GM12878 (cell line): ENCODE results near the gene SLC28A1. TPM values are rescaled to one million over a fixed set of nuclear protein-coding genes. Genes with fewer than 3 reads are reported as not detected.

ENCODE experiments used
- ATAC-seq: fragments of 200-7000 bp; cut with Tn5 transposase; 3 replicates; pipeline ENCODE4 v1.9.1; 2020; ENCODE audit warnings: mild to moderate bottlenecking, moderate library complexity
- BruUV-seq: library from RNA; stranded (reverse); fragments of 400-500 nt; replicated peaks from 2 replicates; lab custom pipeline; 2021; lab: Mats Ljungman, UMichigan
- CTCF ChIA-PET: fragments of 300-600 bp; sonication (Branson Sonifier 250); formaldehyde crosslinking; extraction: SDS; loops from one replicate; lab custom pipeline; 2021; ENCODE audit warnings: inconsistent platforms; lab: Yijun Ruan, JAX
- POLR2A ChIA-PET: fragments of 350-600 bp; formaldehyde crosslinking; extraction: SDS; loops from one replicate; lab custom pipeline; 2021; ENCODE audit warnings: inconsistent platforms; lab: Charles Lee
- RAD21 ChIA-PET: fragments of 300-600 bp; sonication (Branson Sonifier 250); formaldehyde crosslinking; loops from one replicate; lab custom pipeline; 2023; ENCODE audit warnings: antibody characterized with exemption; ENCODE audit not compliant: unreplicated experiment; lab: Charles Lee
- SMC1A ChIA-PET: fragments of 300-600 bp; sonication (Branson Sonifier 250); formaldehyde crosslinking; loops from one replicate; lab custom pipeline; 2023; ENCODE audit not compliant: unreplicated experiment, uncharacterized antibody; lab: Charles Lee
- DNase-seq: peaks from one replicate; pipeline ENCODE4 v3.0.0-alpha.2; 2011; ENCODE audit warnings: low read depth, low spot score
- FAIRE-seq: peaks from 3 replicates; lab custom pipeline; 2011; peaks lifted over from hg19 to GRCh38; lab: Jason Lieb, UNC
- H2AFZ ChIP-seq: 2 replicates; pipeline ENCODE4 v1.6.0; 2011; ENCODE audit warnings: low read depth, low read length, control low read depth; ENCODE audit not compliant: control insufficient read depth
- H3K27ac ChIP-seq: 2 replicates; pipeline ENCODE4 v1.5.1; 2011; ENCODE audit warnings: control low read depth; ENCODE audit not compliant: control insufficient read depth, insufficient read depth
- H3K27me3 ChIP-seq, 2 experiments: replicated peaks in 1 of 2; 2 replicates each; pipeline versions ENCODE4 v1.6.0 to v1.6.1; 2011; ENCODE audit warnings: low read length in 1 of 2; ENCODE audit not compliant: control insufficient read depth in 2 of 2, insufficient read depth in 2 of 2
- H3K36me3 ChIP-seq, 2 experiments: 2 replicates each; pipeline ENCODE4 v1.5.1; 2011; ENCODE audit warnings: low read length in 1 of 2; ENCODE audit not compliant: control insufficient read depth in 2 of 2, insufficient read depth in 2 of 2
- H3K4me1 ChIP-seq: 2 replicates; pipeline ENCODE4 v1.6.1; 2011; ENCODE audit warnings: mild to moderate bottlenecking, low read length, moderate library complexity, mixed read lengths; ENCODE audit not compliant: control insufficient read depth, insufficient read depth
- H3K4me2 ChIP-seq: 2 replicates; pipeline ENCODE4 v1.6.0; 2011; ENCODE audit warnings: control low read depth; ENCODE audit not compliant: control insufficient read depth, insufficient read depth
- H3K4me3 ChIP-seq: fragments of 200-600 bp; sonication (generic); 2 replicates; pipeline ENCODE4 v1.5.1; 2016
- H3K79me2 ChIP-seq: 2 replicates; pipeline ENCODE4 v1.6.0; 2011; ENCODE audit warnings: low read length; ENCODE audit not compliant: control insufficient read depth, insufficient read depth
- H3K9ac ChIP-seq: 2 replicates; pipeline ENCODE4 v1.8.0; 2011; ENCODE audit warnings: low read length, control low read depth, mixed read lengths; ENCODE audit not compliant: control insufficient read depth, insufficient read depth
- H3K9me3 ChIP-seq: replicated peaks from 3 replicates; pipeline ENCODE4 v1.5.1; 2011; ENCODE audit warnings: mild to moderate bottlenecking, low read length; ENCODE audit not compliant: control insufficient read depth, insufficient read depth
- H4K20me1 ChIP-seq: 2 replicates; pipeline ENCODE4 v1.6.0; 2011; ENCODE audit not compliant: control insufficient read depth, insufficient read depth
- ATF7 ChIP-seq: fragments of 450-650 bp; IDR thresholded peaks from 2 replicates; pipeline ENCODE4 v1.6.1; 2016; ENCODE audit warnings: low read depth, mild to moderate bottlenecking
- CBX5 ChIP-seq: sonication (generic); IDR thresholded peaks from 2 replicates; pipeline ENCODE4 v1.6.1; 2016; ENCODE audit warnings: low read depth, moderate library complexity, mild to moderate bottlenecking, inconsistent platforms
- EZH2 ChIP-seq: IDR thresholded peaks from 2 replicates; pipeline ENCODE4 v1.6.1; 2012; ENCODE audit warnings: low read depth, mild to moderate bottlenecking, control low read depth, inconsistent platforms, low read length, borderline replicate concordance; ENCODE audit not compliant: control insufficient read depth
- IRF4 ChIP-seq: IDR thresholded peaks from 2 replicates; pipeline ENCODE4 v1.6.1; 2011; ENCODE audit warnings: low read depth, low read length
- MEF2A ChIP-seq: IDR thresholded peaks from 2 replicates; pipeline ENCODE4 v1.6.1; 2011; ENCODE audit warnings: low read depth, mild to moderate bottlenecking, low read length, moderate library complexity; ENCODE audit not compliant: insufficient read depth
- MLLT1 ChIP-seq: fragments of 450-650 bp; IDR thresholded peaks from 2 replicates; pipeline ENCODE4 v1.6.1; 2016; ENCODE audit warnings: mild to moderate bottlenecking
- MYB ChIP-seq: fragments of 150-350 bp; IDR thresholded peaks from 2 replicates; pipeline ENCODE4 v1.6.1; 2014; ENCODE audit warnings: mild to moderate bottlenecking, low read depth, low read length, borderline replicate concordance
- NFYB ChIP-seq: IDR thresholded peaks from 2 replicates; pipeline ENCODE4 v1.6.1; 2011; ENCODE audit warnings: low read depth, mild to moderate bottlenecking, low read length, improper control_type of control experiment, moderate library complexity; ENCODE audit not compliant: insufficient read depth
- PKNOX1 ChIP-seq: fragments of 450-650 bp; IDR thresholded peaks from 2 replicates; pipeline ENCODE4 v1.6.1; 2016; ENCODE audit warnings: mild to moderate bottlenecking
- ZBED1 ChIP-seq: IDR thresholded peaks from 2 replicates; pipeline ENCODE4 v1.6.1; 2016; ENCODE audit warnings: borderline replicate concordance
- WGBS: methylation state at CpG from one replicate; pipeline ENCODE4 v1.1.6; 2016; ENCODE audit warnings: low lambda C conversion rate; ENCODE audit not compliant: insufficient replicate concordance, insufficient coverage; ENCODE audit errors: missing lambda C conversion rate; 5-methylcytosine and 5-hydroxymethylcytosine counted together
- in situ Hi-C: fragments of 300-500 bp; cut with MboI; formaldehyde crosslinking; loops from 9 replicates; pipeline ENCODE4 v1.14.3; 2018; ENCODE audit warnings: mixed read lengths
- intact Hi-C: fragments of 100-400 bp; cut with micrococcal nuclease; formaldehyde crosslinking; loops from one replicate; pipeline ENCODE4 v1.14.2; 2022; ENCODE audit not compliant: unreplicated experiment
- polyA plus RNA-seq, 11 experiments: library from polyadenylated mRNA; depleted of rRNA in 4 of 11; unstranded in 6 of 11; stranded (reverse) in 5 of 11; fragments of >200 nt; fragmentation: Nextera tagmentation in 4 of 11; fragmentation: Illumina TruSeq in 1 of 11; extraction: Ambion mirVana in 4 of 11; extraction: Trizol in 1 of 11; gene quantifications; 1 replicate in 1 of 11; 2 replicates in 10 of 11; pipeline versions ENCODE4 v1.2.1 to v1.2.3, GENCODE V29; 2011 to 2016; ENCODE audit warnings: inconsistent platforms in 2 of 11, missing spikeins in 2 of 11, low read depth in 1 of 11
- total RNA-seq, 4 experiments: library from RNA; depleted of rRNA in 3 of 4; stranded (reverse); fragments of >200 nt in 3 of 4; fragmentation: Illumina TruSeq in 1 of 4; extraction: Trizol in 1 of 4; gene quantifications; 2 replicates each; pipeline versions ENCODE4 v1.2.1 to v1.2.3, GENCODE V29; 2013 to 2021
- TF ChIP-seq, protein P1 (sequence below): fragments of 150-350 bp; IDR thresholded peaks from 2 replicates; pipeline ENCODE4 v1.6.1; 2016; ENCODE audit warnings: low read depth, low read length

SLC28A1 gene
- total and polyA plus RNA-seq, 10 of the 15 experiments (the other 5 are each of a cell fraction or from before 2014, with no cell fraction given) = not detected

- TF ChIP-seq PKNOX1 = no peak
- TF ChIP-seq ATF7 = no peak
- TF ChIP-seq NFYB = no peak
- TF ChIP-seq MLLT1 = no peak
- TF ChIP-seq ZBED1 = no peak
- TF ChIP-seq, all 136 proteins: peak for 0
Measured at GRCh38 chr15:84858231-84858630, 26.2 kb upstream of the SLC28A1 start (continued).

GRCh38 chr15:84859144-84859543, 25.3 kb upstream of the SLC28A1 start:
- no peaks in the 10 kb centered on the region for H4K20me1 ChIP-seq
- H3K27me3 ChIP-seq = peaks cover 0 to 2% of the 10 kb centered on the region in 2 experiments; a peak in 3 of 4 replicates
- RAD21 ChIA-PET = no interaction called here
- SMC1A ChIA-PET = no interaction called here
- no peaks in the 10 kb centered on the region for H3K79me2 ChIP-seq
- H2AFZ ChIP-seq = no peak overlapping the region
- POLR2A ChIA-PET = no interaction called here
- WGBS = 32% methylated on average over 8 of the region's 8 CpGs
- no peaks in the 10 kb centered on the region for H3K36me3 ChIP-seq
- H3K4me1 ChIP-seq = no peaks in the 10 kb centered on the region
- H3K9ac ChIP-seq = no peak overlapping the region
- CTCF ChIA-PET = no interaction called here
- ATAC-seq (no peak), DNase-seq (no peak), FAIRE-seq (no peak)
- TF ChIP-seq CBX5 = no peak
- no peak for TF ChIP-seq IRF4
- no peak for TF ChIP-seq EZH2
- TF ChIP-seq, protein P1, sequence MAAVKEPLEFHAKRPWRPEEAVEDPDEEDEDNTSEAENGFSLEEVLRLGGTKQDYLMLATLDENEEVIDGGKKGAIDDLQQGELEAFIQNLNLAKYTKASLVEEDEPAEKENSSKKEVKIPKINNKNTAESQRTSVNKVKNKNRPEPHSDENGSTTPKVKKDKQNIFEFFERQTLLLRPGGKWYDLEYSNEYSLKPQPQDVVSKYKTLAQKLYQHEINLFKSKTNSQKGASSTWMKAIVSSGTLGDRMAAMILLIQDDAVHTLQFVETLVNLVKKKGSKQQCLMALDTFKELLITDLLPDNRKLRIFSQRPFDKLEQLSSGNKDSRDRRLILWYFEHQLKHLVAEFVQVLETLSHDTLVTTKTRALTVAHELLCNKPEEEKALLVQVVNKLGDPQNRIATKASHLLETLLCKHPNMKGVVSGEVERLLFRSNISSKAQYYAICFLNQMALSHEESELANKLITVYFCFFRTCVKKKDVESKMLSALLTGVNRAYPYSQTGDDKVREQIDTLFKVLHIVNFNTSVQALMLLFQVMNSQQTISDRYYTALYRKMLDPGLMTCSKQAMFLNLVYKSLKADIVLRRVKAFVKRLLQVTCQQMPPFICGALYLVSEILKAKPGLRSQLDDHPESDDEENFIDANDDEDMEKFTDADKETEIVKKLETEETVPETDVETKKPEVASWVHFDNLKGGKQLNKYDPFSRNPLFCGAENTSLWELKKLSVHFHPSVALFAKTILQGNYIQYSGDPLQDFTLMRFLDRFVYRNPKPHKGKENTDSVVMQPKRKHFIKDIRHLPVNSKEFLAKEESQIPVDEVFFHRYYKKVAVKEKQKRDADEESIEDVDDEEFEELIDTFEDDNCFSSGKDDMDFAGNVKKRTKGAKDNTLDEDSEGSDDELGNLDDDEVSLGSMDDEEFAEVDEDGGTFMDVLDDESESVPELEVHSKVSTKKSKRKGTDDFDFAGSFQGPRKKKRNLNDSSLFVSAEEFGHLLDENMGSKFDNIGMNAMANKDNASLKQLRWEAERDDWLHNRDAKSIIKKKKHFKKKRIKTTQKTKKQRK = no peak
- no peak for TF ChIP-seq MEF2A
- no peak for TF ChIP-seq MYB
- no TSS peak for BruUV-seq
- in situ Hi-C loops (no loop called here), intact Hi-C loops (no loop called here)
- H3K27ac ChIP-seq = no peak overlapping the region
- no peak overlapping the region for H3K4me2 ChIP-seq
- H3K9me3 ChIP-seq = no peaks in the 10 kb centered on the region
- no peak overlapping the region for H3K4me3 ChIP-seq
